HTR-8/SVneo (cell line): Measurements from ENCODE around the gene POU3F4.

Experiments
- DNase-seq: peaks from one replicate; pipeline ENCODE4 v3.0.0; 2011; ENCODE audit warnings: low spot score, mixed read lengths; ENCODE audit not compliant: insufficient read length
- FAIRE-seq: peaks from 2 replicates; lab custom pipeline; 2011; peaks lifted over from hg19 to GRCh38; lab: Jason Lieb, UNC

Gene POU3F4

DNA sequence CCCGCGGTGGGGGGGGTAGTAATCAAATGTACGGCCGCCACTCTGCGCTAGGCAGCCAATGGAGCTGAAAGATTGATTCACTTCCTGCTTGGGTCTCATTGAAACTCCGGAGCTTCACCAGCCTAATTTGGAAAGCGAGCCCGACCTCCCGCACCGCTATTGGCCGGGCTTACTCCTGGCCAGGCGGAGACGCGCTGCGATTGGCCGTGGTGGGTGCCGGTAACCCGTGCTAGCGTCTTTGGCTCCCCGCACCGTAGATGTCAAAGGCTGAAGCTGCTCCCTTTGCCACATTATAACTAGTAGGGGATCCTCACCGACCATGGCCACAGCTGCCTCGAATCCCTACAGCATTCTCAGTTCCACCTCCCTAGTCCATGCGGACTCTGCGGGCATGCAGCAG lies at the start of gene POU3F4:
POU3F4 (plus strand) TSS at position 285 of the 400 bp plus-strand sequence; CDS start at position 320, 35 bp downstream.
- no peak for DNase-seq
- FAIRE-seq, result no peak

DNA sequence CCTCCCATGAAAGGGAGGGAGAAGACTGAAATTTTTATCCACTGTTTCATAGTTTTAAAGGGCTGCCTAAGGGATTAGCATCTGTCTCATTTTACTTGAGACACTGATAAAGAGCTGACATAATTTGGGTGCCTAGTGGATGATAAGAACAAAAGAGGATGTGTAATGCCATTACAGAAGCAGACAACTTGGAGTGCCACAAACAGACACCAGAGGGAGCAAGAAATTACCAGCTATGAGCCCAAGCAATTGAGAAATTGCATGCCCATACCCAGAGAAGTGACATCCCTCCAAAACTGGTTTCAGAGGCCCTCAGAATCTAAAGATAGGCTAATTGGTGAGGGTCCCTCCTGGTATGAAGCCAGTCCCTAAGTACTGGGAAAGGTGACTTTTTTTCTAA lies 38.5 kb upstream of the POU3F4 start:
- FAIRE-seq, result no peak

GRCh38 chrX:83495898-83496297 lies 12.2 kb upstream of the POU3F4 start:
- FAIRE-seq, result no peak
- DNase-seq, result no peak

More for the DNA sequence above, 38.5 kb upstream of the POU3F4 start:
- DNase-seq, result peak; percentile 0

GRCh38 chrX:83501003-83501402 lies 7.1 kb upstream of the POU3F4 start:
- FAIRE-seq (no peak), DNase-seq (no peak)

DNA sequence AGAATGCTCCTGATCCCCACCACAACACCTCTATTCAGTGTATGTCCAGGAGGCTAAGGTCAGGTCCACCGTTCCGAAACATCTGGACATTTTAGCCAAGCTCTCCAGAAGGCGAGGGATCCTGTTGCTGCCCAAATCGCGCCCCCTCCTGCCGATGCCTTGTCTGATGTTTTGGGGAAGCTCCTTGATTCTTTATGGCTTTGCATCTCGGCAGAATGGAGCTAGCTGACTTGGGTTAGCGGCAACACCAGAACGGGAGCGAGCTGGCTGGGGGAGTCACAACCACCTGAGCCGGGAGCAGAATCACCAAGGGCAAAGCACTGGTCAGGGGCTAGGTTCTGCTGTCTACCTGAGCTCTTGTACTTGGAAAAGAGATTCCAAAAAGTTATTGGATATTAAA lies 6.6 kb upstream of the POU3F4 start:
- FAIRE-seq (no peak), DNase-seq (no peak)

DNA sequence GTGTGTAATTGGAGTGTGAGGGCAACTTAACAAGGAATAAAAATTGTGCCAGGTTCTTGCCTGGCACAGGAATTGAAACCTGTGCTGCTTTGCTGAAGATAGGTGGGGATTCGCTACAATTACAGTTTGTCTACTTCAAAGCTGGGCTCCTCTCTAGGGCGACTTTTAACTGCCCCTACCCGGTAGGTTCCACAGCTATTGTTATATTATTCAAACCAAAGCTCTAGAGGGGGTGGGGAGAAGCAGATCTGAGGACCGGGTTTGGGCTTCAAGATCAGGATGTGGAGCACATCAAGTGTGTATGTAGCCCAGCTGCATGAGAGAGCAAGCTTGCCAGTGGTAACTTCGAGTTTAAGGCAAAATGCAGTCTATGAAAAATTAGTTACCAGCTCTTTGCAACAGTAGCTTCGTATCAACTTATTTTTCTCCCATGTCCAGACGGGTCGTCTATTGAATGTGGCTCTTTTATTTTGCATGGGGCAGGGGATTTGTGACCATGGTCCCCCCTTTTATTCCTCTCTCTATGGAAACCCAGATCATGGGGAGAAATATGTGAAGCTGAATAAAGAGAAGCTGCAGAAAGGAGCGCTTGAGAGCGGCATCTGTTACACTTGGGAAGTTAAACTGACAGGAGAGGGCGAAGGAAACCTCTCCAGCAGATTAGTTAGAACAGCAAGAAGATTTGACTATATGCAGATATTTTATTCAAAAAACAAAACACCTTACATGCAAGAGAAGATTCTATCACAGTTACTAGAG lies 3.2 kb upstream of the POU3F4 start:
- DNase-seq (no peak), FAIRE-seq (no peak)

DNA sequence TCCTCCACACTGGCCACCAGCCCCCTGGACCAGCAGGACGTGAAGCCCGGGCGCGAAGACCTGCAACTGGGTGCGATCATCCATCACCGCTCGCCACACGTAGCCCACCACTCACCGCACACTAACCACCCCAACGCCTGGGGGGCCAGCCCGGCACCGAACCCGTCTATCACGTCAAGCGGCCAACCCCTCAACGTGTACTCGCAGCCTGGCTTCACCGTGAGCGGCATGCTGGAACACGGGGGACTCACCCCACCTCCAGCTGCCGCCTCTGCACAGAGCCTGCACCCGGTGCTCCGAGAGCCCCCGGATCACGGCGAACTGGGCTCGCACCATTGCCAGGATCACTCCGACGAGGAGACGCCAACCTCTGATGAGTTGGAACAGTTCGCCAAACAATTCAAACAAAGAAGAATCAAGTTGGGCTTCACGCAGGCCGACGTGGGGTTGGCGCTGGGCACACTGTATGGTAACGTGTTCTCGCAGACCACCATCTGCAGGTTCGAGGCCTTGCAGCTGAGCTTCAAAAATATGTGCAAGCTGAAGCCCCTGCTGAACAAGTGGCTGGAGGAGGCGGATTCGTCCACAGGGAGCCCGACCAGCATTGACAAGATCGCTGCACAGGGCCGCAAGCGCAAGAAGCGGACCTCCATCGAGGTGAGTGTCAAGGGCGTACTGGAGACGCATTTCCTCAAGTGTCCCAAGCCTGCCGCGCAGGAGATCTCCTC lies 600 bp downstream of the POU3F4 start:
- DNase-seq (no peak), FAIRE-seq (no peak)

DNA sequence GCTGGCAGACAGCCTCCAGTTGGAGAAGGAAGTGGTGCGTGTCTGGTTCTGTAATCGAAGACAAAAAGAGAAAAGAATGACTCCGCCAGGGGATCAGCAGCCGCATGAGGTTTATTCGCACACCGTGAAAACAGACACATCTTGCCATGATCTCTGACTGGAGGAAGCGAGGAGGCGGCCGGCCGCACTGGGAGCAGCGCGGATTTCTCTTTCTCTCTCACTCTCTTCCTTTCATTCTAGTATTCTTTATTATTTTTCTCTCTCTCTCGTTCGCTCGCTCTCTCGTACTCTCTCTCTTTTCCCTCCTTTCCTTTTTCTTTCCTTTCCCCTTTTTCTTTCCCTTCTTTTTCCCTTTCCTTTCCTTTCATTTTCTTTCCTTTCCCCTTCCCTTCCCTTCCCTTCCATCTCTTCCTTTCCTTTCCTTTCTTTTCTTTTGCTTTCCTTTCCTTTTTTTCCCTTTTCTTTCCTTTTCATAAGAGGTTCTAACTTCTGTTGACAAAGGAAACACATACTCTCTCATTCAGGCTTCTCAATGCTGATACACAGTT lies 1.2 kb downstream of the POU3F4 start:
- DNase-seq, result no peak
- FAIRE-seq, result no peak

DNA sequence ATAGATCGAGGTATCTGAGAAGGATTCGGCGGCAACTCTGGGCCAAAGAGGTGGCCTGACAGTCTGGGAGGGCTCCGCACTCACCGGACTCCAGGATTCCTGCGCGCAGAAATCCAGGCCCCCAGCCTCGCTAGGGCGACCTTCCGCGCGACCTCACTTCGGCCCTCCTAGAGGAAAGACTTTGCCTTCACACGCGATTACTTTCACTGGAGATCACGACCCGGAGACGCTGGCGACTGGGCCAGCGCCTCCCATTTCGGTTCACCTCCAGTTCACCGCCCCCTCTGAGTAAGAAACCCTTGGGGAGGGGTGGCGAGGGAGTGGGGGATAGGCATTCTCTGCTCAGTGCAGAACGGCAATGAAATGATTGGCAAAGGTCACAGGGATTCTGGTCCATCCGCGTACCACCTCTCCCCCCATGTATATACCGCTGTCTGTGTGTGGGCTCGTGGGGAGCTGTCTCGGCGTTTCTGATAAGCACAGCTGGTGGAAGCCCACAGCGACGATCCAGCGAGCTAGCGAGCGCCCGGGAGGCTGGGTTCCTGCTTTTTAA lies 2.5 kb downstream of the POU3F4 start:
- FAIRE-seq (no peak), DNase-seq (no peak)

GRCh38 chrX:83511208-83511607 lies 3.1 kb downstream of the POU3F4 start:
- no peak for DNase-seq
- no peak for FAIRE-seq

- FAIRE-seq, result no peak
- no peak for DNase-seq
These were observed 4.0 kb downstream of the POU3F4 start for GRCh38 chrX:83512111-83512510.

GRCh38 chrX:83516597-83516996 lies 8.5 kb downstream of the POU3F4 start:
- no peak for DNase-seq
- no peak for FAIRE-seq

- DNase-seq (no peak), FAIRE-seq (no peak)
These were observed 13.8 kb downstream of the POU3F4 start for GRCh38 chrX:83521905-83522304.

DNA sequence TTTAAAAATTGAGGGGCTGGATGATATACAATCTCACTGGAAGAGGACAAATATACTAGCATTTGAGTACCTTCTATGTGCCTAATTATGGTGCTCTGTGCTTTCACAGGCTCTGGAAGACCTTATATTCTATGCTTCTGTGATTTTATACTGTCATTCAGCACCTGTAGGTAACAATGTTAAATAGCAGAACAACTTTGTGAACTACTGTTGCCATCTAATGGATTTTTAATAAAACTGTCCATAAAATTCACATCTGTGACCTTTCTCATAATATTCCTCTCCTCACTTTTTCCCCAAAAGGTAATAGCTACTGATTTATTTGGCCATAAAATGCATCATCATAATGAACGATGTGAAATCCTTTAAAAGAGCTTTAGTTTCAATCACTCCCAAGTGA lies 21.9 kb downstream of the POU3F4 start:
- no peak for DNase-seq
- no peak for FAIRE-seq

GRCh38 chrX:83535417-83536196 lies 27.5 kb downstream of the POU3F4 start:
- no peak for DNase-seq
- FAIRE-seq, result no peak
